ENCODE results near the gene ZDHHC22. TPM values are rescaled to one million over a fixed set of nuclear protein-coding genes. Genes with fewer than 3 reads are reported as not detected.

ZDHHC22 gene
- total RNA-seq, 1 donor, result not detected

DNA sequence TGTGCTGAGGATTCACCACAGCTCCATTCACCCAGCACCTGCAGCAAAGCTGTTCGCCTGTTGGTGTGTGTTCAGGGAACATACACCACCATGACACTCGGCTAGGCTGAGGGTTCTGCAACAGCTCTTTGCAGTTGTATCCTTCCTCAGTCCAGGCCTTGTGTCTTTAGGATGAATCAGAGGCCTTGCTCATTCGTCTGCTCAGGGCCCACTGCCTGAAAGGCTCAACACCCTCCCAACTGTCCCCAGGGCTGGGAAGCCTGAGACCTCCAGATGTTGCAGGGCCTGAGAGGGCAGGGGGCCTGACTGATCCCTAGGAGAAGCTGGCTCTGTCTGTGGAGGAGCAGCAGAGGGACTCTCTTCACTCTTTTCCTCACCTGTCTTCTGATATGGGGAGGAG is 11.2 kb downstream of the ZDHHC22 start:
- no peak overlapping the region for H3K4me3 ChIP-seq (ENCODE audit: low read depth, low read length)
- TF ChIP-seq, protein P1, sequence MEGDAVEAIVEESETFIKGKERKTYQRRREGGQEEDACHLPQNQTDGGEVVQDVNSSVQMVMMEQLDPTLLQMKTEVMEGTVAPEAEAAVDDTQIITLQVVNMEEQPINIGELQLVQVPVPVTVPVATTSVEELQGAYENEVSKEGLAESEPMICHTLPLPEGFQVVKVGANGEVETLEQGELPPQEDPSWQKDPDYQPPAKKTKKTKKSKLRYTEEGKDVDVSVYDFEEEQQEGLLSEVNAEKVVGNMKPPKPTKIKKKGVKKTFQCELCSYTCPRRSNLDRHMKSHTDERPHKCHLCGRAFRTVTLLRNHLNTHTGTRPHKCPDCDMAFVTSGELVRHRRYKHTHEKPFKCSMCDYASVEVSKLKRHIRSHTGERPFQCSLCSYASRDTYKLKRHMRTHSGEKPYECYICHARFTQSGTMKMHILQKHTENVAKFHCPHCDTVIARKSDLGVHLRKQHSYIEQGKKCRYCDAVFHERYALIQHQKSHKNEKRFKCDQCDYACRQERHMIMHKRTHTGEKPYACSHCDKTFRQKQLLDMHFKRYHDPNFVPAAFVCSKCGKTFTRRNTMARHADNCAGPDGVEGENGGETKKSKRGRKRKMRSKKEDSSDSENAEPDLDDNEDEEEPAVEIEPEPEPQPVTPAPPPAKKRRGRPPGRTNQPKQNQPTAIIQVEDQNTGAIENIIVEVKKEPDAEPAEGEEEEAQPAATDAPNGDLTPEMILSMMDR (IDR thresholded peaks at IDR 0.05; ENCODE audit: insufficient read depth, low read depth, low read length), result no peak
- DNase-seq (ENCODE audit: low read depth), result no peak

DNA sequence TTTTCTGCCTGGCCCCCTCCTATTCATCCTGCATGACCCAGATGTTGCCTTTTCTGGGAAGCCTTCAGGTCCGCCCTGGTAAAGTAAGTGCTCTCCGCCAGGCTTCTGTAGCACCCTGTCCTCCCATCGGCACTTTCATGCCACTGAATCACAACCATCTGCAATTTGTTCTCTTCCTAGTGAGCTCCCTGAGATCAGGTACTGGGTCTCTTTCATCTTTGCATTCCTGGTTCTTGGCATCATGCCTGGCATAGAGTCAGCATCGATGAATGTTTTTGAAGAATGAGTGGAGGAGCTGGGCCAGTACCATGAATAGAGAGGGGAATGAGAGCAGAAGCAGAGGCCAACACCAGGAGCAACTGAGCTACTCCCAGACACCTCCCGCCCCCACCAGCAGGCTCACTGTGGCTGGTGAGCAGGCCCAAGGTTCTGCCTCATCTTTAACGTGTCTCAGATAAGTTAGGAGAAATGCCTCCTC is 13.1 kb downstream of the ZDHHC22 start:
- H3K4me3 ChIP-seq (ENCODE audit: low read depth, low read length), result no peak overlapping the region
- DNase-seq (ENCODE audit: low read depth), result no peak
- TF ChIP-seq, protein P1 (IDR thresholded peaks at IDR 0.05; ENCODE audit: insufficient read depth, low read depth, low read length), result no peak

GRCh38 chr14:77126461-77126990 is 15.1 kb downstream of the ZDHHC22 start:
- TF ChIP-seq, protein P1 (IDR thresholded peaks at IDR 0.05; ENCODE audit: insufficient read depth, low read depth, low read length), result no peak
- no peak for DNase-seq (ENCODE audit: low read depth)
- no peak overlapping the region for H3K4me3 ChIP-seq (ENCODE audit: low read depth, low read length)

DNA sequence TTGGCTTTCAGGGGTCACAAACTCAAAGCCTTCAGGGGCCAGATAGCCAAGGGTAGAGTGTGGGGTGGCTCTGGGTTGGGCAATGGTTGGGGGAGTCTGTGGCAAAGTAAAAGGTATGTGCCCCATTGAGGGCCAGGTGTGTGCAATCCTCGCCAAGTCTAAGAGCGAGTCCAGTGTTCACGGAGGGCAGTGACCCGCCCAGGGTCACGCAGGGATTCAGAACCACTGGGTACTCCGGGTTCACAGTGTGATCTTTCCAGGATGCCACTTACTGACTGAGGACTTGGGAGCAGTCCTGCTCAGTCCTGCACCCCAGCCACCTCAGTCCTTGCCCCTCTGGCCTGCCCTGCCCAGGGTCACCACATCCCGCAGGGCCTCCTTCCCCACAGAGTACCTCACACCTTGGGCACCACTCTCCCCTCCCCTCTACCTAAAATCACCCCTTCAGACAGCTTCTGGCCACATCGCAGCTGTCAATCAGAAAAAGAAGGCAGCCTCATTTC is 15.7 kb downstream of the ZDHHC22 start:
- TF ChIP-seq, protein P1 (IDR thresholded peaks at IDR 0.05; ENCODE audit: insufficient read depth, low read depth, low read length), result no peak
- H3K4me3 ChIP-seq (ENCODE audit: low read depth, low read length), result no peak overlapping the region
- no peak for DNase-seq (ENCODE audit: low read depth)

DNA sequence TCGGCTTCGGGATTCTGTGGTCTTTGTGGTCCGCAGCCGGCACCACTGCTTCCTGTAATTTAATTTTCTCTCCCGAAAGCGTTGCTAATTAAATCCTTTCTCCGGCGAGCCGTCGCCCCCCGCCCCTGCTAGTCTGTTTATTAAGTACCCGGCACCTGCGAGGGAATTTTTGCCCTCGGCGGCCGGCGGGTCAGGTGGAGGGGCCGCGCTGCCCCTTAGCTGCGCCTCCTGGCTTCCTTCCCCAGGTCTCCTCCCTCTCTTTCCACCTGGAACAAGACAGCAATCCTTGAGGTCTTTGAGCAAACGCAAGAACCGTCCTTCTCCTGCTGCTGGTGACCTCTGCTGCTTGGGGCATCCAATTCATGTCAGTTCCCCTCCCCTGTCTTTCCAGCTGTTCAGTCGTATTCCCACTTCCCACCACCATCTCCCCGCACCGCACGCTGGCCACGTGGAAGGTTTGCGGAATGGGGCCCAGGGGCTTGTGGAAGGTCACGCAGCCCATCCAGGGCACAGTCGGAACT is 16.2 kb downstream of the ZDHHC22 start:
- DNase-seq (ENCODE audit: low read depth), result no peak
- peak overlapping the region; percentile 14 for H3K4me3 ChIP-seq (ENCODE audit: low read depth, low read length)
- TF ChIP-seq, protein P1 (IDR thresholded peaks at IDR 0.05; ENCODE audit: insufficient read depth, low read depth, low read length), result no peak

DNA sequence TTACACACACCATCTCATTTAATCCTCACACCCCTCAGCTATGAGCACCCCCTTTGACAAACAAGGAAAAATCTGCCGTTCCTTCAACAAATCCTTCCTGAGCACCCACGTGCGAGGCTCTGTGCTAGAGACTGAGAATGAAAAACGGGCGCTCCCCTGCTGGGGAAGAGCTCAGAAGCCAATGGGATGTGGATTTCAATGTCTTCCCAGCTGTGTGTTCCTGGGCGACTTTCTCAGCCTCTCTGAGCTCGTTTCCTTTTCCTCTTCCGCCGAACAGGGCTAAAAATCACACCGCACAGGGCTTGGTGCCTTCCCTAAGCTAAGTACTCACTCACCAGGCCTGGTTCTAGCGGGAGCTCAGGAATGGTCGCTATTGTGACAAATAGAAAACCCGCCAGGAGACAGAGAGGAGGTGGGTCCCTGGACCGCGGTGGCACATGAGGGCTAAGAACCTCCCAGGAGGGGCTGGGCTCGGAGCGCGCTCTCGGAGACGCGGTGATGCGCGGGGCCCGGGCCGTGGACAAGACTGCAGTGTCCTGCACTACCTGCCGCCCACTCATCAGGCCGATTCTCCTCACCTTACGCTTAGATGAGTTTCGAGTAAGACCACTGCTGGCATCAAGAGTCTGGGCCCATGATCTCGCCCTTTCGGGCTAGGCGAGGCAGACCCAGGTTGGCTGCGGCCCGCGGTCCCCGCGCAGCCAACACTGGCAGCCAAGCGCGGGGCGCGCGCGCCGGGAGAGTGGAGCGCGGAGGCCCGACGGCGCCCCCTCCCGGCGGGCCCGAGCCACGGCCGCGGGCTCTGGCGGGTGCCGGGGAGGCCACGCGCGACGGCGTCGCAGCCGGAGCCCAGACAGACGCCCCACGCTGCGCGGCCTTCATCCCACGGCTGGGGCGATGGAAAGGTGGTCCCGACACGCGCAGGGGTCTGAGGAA is 17.0 kb downstream of the ZDHHC22 start:
- DNase-seq (ENCODE audit: low read depth), result peak; percentile 36
- TF ChIP-seq, protein P1 (IDR thresholded peaks at IDR 0.05; ENCODE audit: insufficient read depth, low read depth, low read length), result no peak
- H3K4me3 ChIP-seq (ENCODE audit: low read depth, low read length), result peak overlapping the region; percentile 58

All from fibroblast of villous mesenchyme (primary cell).